ENCODE measurements around the gene SMIM44. TPM values are rescaled to one million over a fixed set of nuclear protein-coding genes. Genes with fewer than 3 reads are reported as not detected.

Gene SMIM44
- total RNA-seq, 1 donor from 2014 or later: 1.0 TPM

DNA sequence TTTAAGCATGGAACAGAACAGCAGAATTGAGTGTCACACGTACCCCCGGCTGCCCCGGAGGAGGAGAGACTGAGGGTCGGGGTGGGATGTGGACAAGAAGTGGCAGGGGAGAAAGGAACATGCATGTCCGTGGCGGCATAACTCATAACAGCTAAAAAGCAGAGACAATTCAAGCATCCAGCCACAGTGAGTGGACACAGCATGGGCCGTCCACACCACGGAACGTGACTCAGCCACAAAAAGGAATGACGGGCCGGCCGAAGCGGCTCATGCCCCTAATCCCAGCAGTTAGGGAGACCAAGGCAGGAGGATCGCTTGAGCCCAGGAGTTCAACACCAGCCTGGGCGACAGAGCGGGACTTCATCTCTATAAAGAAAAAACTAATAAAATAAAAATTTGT, 9.7 kb upstream of the SMIM44 start:
- DNase-seq (ENCODE audit: low read depth): no peak
- H3K4me3 ChIP-seq (ENCODE audit: low read depth, low read length): no peak overlapping the region
- TF ChIP-seq CTCF (conservative IDR thresholded peaks at IDR 0.05; ENCODE audit: low read depth, low read length): no peak

- no peak for DNase-seq (ENCODE audit: low read depth)
- TF ChIP-seq CTCF (conservative IDR thresholded peaks at IDR 0.05; ENCODE audit: low read depth, low read length): no peak
- no peak overlapping the region for H3K4me3 ChIP-seq (ENCODE audit: low read depth, low read length)
Observed at GRCh38 chr19:3492131-3492839, 9.0 kb upstream of the SMIM44 start.

GRCh38 chr19:3491396-3492119, 8.3 kb upstream of the SMIM44 start:
- no peak for DNase-seq (ENCODE audit: low read depth)
- H3K4me3 ChIP-seq (ENCODE audit: low read depth, low read length): no peak overlapping the region
- TF ChIP-seq CTCF (conservative IDR thresholded peaks at IDR 0.05; ENCODE audit: low read depth, low read length): no peak

GRCh38 chr19:3482507-3483225, 575 bp downstream of the SMIM44 start:
- H3K4me3 ChIP-seq (ENCODE audit: low read depth, low read length): no peak overlapping the region
- DNase-seq (ENCODE audit: low read depth): no peak
- no peak for TF ChIP-seq CTCF (conservative IDR thresholded peaks at IDR 0.05; ENCODE audit: low read depth, low read length)

- no peak for TF ChIP-seq CTCF (conservative IDR thresholded peaks at IDR 0.05; ENCODE audit: low read depth, low read length)
- DNase-seq (ENCODE audit: low read depth): no peak
Observed at GRCh38 chr19:3481241-3482090, 1.8 kb downstream of the SMIM44 start.

GRCh38 chr19:3480383-3481091, 2.7 kb downstream of the SMIM44 start, which contains the start of gene SMIM24:
SMIM24 (minus strand) TSS chr19:3480525; CDS start chr19:3480463, 62 bp downstream.
- H3K4me3 ChIP-seq (ENCODE audit: low read depth, low read length): peak within 1 kb of the TSS; percentile 24
- DNase-seq (ENCODE audit: low read depth): no peak
- TF ChIP-seq CTCF (conservative IDR thresholded peaks at IDR 0.05; ENCODE audit: low read depth, low read length): no peak

More at GRCh38 chr19:3481241-3482090, 1.8 kb downstream of the SMIM44 start:
- no peak overlapping the region for H3K4me3 ChIP-seq (ENCODE audit: low read depth, low read length)
